B cell (primary cell): ENCODE results near the gene MSH2. TPM values are rescaled to one million over a fixed set of nuclear protein-coding genes. Genes with fewer than 3 reads are reported as not detected.

ENCODE experiments used
- ATAC-seq: fragments of 200-7000 bp; cut with Tn5 transposase; one replicate; pipeline ENCODE4 v1.10.0; 2021; ENCODE audit warnings: low read depth, mild to moderate bottlenecking, moderate number of reproducible peaks, moderate library complexity
- CTCF ChIA-PET: fragments of 350-600 bp; sonication (Branson Sonifier 250); formaldehyde crosslinking; loops from one replicate; lab custom pipeline; 2021; ENCODE audit warnings: antibody characterized with exemption, inconsistent platforms; lab: Charles Lee
- POLR2A ChIA-PET: fragments of 350-600 bp; sonication (Branson Sonifier 250); formaldehyde crosslinking; loops from one replicate; lab custom pipeline; 2021; ENCODE audit warnings: antibody characterized with exemption; lab: Charles Lee
- DNase-seq: peaks from one replicate; pipeline ENCODE4 v3.0.0; 2013
- H2AFZ ChIP-seq: 2 replicates; pipeline ENCODE4 v1.6.1; 2012; ENCODE audit warnings: mild to moderate bottlenecking, low read depth, low read length; ENCODE audit not compliant: insufficient read depth, poor library complexity, severe bottlenecking
- H3K27ac ChIP-seq, 2 donors: 1 replicate in 1 of 2; 2 replicates in 1 of 2; pipeline ENCODE4 v1.5.1; 2012 to 2013; ENCODE audit warnings: low read length in 2 of 2, mild to moderate bottlenecking in 2 of 2, moderate library complexity in 1 of 2
- H3K27me3 ChIP-seq, 4 experiments: fragments of 200-600 bp in 1 of 4; sonication (generic) in 1 of 4; replicated peaks in 1 of 4; 1 replicate in 2 of 4; 2 replicates in 2 of 4; pipeline versions ENCODE4 v1.6.1 to v1.7.0; 2013 to 2016; ENCODE audit warnings: low read length in 3 of 4, mild to moderate bottlenecking in 2 of 4, mixed read lengths in 1 of 4, moderate library complexity in 1 of 4; ENCODE audit not compliant: insufficient read depth in 4 of 4, control insufficient read depth in 3 of 4; ENCODE audit errors: control extremely low read depth in 1 of 4
- H3K36me3 ChIP-seq, 2 experiments: replicated peaks in 1 of 2; 1 replicate in 1 of 2; 2 replicates in 1 of 2; pipeline versions ENCODE4 v1.6.1 to v1.7.1; 2013; ENCODE audit warnings: low read length in 1 of 2; ENCODE audit not compliant: insufficient read depth in 2 of 2, control insufficient read depth in 1 of 2; ENCODE audit errors: control extremely low read depth in 1 of 2, extremely low read depth in 1 of 2
- H3K4me1 ChIP-seq, 2 donors: fragments of 200-600 bp in 1 of 2; sonication (generic) in 1 of 2; 1 replicate in 1 of 2; 2 replicates in 1 of 2; pipeline versions ENCODE4 v1.5.1 to v1.6.1; 2013 to 2017; ENCODE audit warnings: low read length in 2 of 2; ENCODE audit not compliant: control insufficient read depth in 2 of 2, insufficient read depth in 2 of 2
- H3K4me2 ChIP-seq: replicated peaks from 2 replicates; pipeline ENCODE3; 2012; ENCODE audit warnings: mild to moderate bottlenecking, low read depth, low read length; ENCODE audit not compliant: poor library complexity, severe bottlenecking
- H3K4me3 ChIP-seq, 5 experiments: fragments of 200-600 bp in 1 of 5; sonication (generic) in 1 of 5; 1 replicate in 3 of 5; 2 replicates in 2 of 5; pipeline versions ENCODE4 v1.5.1 to v1.7.0; 2011 to 2016; ENCODE audit warnings: low read length in 4 of 5, mild to moderate bottlenecking in 4 of 5, low read depth in 2 of 5, control low read depth in 1 of 5, moderate library complexity in 1 of 5; ENCODE audit not compliant: insufficient read depth in 1 of 5; ENCODE audit errors: control extremely low read depth in 1 of 5, extremely low read depth in 1 of 5
- H3K79me2 ChIP-seq: fragments of 200-600 bp; sonication (generic); one replicate; pipeline ENCODE4 v1.6.0; 2016; ENCODE audit warnings: low read length; ENCODE audit not compliant: control insufficient read depth, insufficient read depth
- H3K9ac ChIP-seq: fragments of 200-600 bp; sonication (generic); 2 replicates; pipeline ENCODE4 v1.6.1; 2017; ENCODE audit warnings: mild to moderate bottlenecking, low read length, moderate library complexity
- H3K9me3 ChIP-seq, 3 donors: one replicate each; pipeline versions ENCODE4 v1.6.1 to v1.7.1; 2013; ENCODE audit warnings: low read length in 2 of 3; ENCODE audit not compliant: control insufficient read depth in 2 of 3, insufficient read depth in 1 of 3; ENCODE audit errors: control extremely low read depth in 1 of 3
- H4K20me1 ChIP-seq: 2 replicates; pipeline ENCODE4 v1.6.0; 2012; ENCODE audit warnings: mild to moderate bottlenecking, low read length; ENCODE audit not compliant: insufficient read depth, control insufficient read depth, poor library complexity, severe bottlenecking
- H3K27ac Mint-ChIP-seq: one replicate; pipeline ENCODE4 v1.8.0; 2021; ENCODE audit warnings: mixed read lengths
- H3K27me3 Mint-ChIP-seq: one replicate; pipeline ENCODE4 v1.8.0; 2021; ENCODE audit warnings: mixed read lengths
- H3K4me1 Mint-ChIP-seq: one replicate; pipeline ENCODE4 v1.8.0; 2021; ENCODE audit warnings: mixed read lengths
- H3K4me3 Mint-ChIP-seq: one replicate; pipeline ENCODE4 v1.8.0; 2021; ENCODE audit warnings: mixed read lengths
- H3K9me3 Mint-ChIP-seq: one replicate; pipeline ENCODE4 v1.8.0; 2022; ENCODE audit warnings: mixed read lengths; ENCODE audit not compliant: insufficient read depth
- CTCF ChIP-seq: fragments of 200-600 bp; IDR thresholded peaks from one replicate; pipeline ENCODE4 v1.8.0; 2022; ENCODE audit warnings: antibody characterized with exemption, mild to moderate bottlenecking
- EZH2 ChIP-seq: IDR thresholded peaks from 2 replicates; pipeline ENCODE4 v1.6.1; 2012; ENCODE audit warnings: borderline replicate concordance, low read depth, mild to moderate bottlenecking, moderate library complexity, low read length; ENCODE audit not compliant: insufficient read depth, poor library complexity, severe bottlenecking
- WGBS: methylation state at CpG from one replicate; pipeline ENCODE4 v1.1.5; 2013; ENCODE audit warnings: missing lambda C conversion rate; ENCODE audit not compliant: insufficient coverage; 5-methylcytosine and 5-hydroxymethylcytosine counted together
- intact Hi-C: fragments of 100-400 bp; cut with micrococcal nuclease; formaldehyde crosslinking; loops from one replicate; pipeline ENCODE4 v1.10.0; 2022
- polyA plus RNA-seq: library from polyadenylated mRNA; depleted of rRNA; stranded (reverse); fragments of >200 nt; gene quantifications from 2 replicates; pipeline ENCODE4 v1.2.3, GENCODE V29; 2012
- total RNA-seq, 2 donors: library from RNA; stranded (reverse); fragments of 120-200 nt in 1 of 2; gene quantifications; 1 replicate in 1 of 2; 2 replicates in 1 of 2; pipeline versions ENCODE4 v1.2.3 to v1.2.4, GENCODE V29; 2013 to 2022

The MSH2 gene
- total and polyA plus RNA-seq, 2 donors (not counting 1 experiment from before 2014, with no cell fraction given) = 7.4 to 21.9 TPM

GRCh38 chr2:47422016-47422415 lies 19.1 kb downstream of the MSH2 start:
- no peak overlapping the region for H2AFZ ChIP-seq
- H3K4me1 ChIP-seq = no peaks in the 10 kb centered on the region
- no peaks in the 10 kb centered on the region for H3K4me1 Mint-ChIP-seq
- H3K79me2 ChIP-seq = no peaks in the 10 kb centered on the region
- H3K9ac ChIP-seq = no peak overlapping the region
- ChIA-PET CTCF (interaction anchor here (0.8 kb wide), 1 partner anchor 15 kb away, joined by 3 read pairs; no protein-coding TSS in a partner anchor), POLR2A (no interaction called here)
- WGBS = 96% methylated on average over 4 of the region's 4 CpGs
- H3K27ac Mint-ChIP-seq = no peak overlapping the region
- no peak overlapping the region for H3K27ac ChIP-seq
- H3K4me3 Mint-ChIP-seq = no peak overlapping the region
- no peaks in the 10 kb centered on the region for H3K9me3 Mint-ChIP-seq
- intact Hi-C loops = no loop called here
- TF ChIP-seq CTCF (no peak), EZH2 (no peak)
- DNase-seq (no peak), ATAC-seq (no peak)
- no peak overlapping the region for H3K4me3 ChIP-seq
- peaks cover 3 to 10% of the 10 kb centered on the region in 2 experiments for H3K36me3 ChIP-seq
- H3K27me3 Mint-ChIP-seq = no peaks in the 10 kb centered on the region
- H3K27me3 ChIP-seq = no peaks in the 10 kb centered on the region
- no peaks in the 10 kb centered on the region for H3K9me3 ChIP-seq
- H3K4me2 ChIP-seq = no peak overlapping the region
- no peaks in the 10 kb centered on the region for H4K20me1 ChIP-seq

GRCh38 chr2:47422560-47422959 lies 19.6 kb downstream of the MSH2 start:
- H3K4me1 Mint-ChIP-seq = no peaks in the 10 kb centered on the region
- ChIA-PET POLR2A (no interaction called here), CTCF (interaction anchor here (0.8 kb wide), 1 partner anchor 15 kb away, joined by 3 read pairs; no protein-coding TSS in a partner anchor)
- Histone ChIP-seq H3K4me2 (no peak overlapping the region), H3K36me3 (peaks cover 3 to 8% of the 10 kb centered on the region in 2 experiments), H3K9me3 (no peaks in the 10 kb centered on the region), H2AFZ (no peak overlapping the region), H3K4me1 (no peaks in the 10 kb centered on the region), H3K4me3 (no peak overlapping the region), H3K9ac (no peak overlapping the region), H3K27me3 (no peaks in the 10 kb centered on the region), H4K20me1 (no peaks in the 10 kb centered on the region), H3K79me2 (no peaks in the 10 kb centered on the region), H3K27ac (no peak overlapping the region)
- ATAC-seq = no peak
- DNase-seq = no peak
- no peaks in the 10 kb centered on the region for H3K27me3 Mint-ChIP-seq
- H3K27ac Mint-ChIP-seq = no peak overlapping the region
- no peaks in the 10 kb centered on the region for H3K9me3 Mint-ChIP-seq
- H3K4me3 Mint-ChIP-seq = no peak overlapping the region
- 80% methylated on average over 1 of the region's 2 CpGs for WGBS
- intact Hi-C loops = no loop called here
- no peak for TF ChIP-seq CTCF
